Lung (tissue), 12 donors: ENCODE data around the gene CYSLTR1. TPM values are rescaled to one million over a fixed set of nuclear protein-coding genes. Genes with fewer than 3 reads are reported as not detected.

Source experiments
- ATAC-seq: fragments of 200-7000 bp; cut with Tn5 transposase; one replicate; pipeline ENCODE4 v1.9.1; 2020; ENCODE audit warnings: moderate number of reproducible peaks; ENCODE audit not compliant: insufficient read depth, low FRiP score
- DNase-seq, 3 donors: peaks; one replicate each; pipeline ENCODE4 v3.0.0-alpha.2; 2013 to 2017
- H3K27ac ChIP-seq, 2 donors: one replicate each; pipeline ENCODE4 v1.5.1; 2013; ENCODE audit warnings: mild to moderate bottlenecking in 2 of 2, moderate library complexity in 2 of 2, control low read depth in 1 of 2, inconsistent platforms in 1 of 2, low read depth in 1 of 2, low read length in 1 of 2
- H3K27me3 ChIP-seq, 3 donors: one replicate each; pipeline ENCODE4 v1.5.1; 2013; ENCODE audit warnings: low read length in 2 of 3; ENCODE audit not compliant: control insufficient read depth in 3 of 3, insufficient read depth in 3 of 3
- H3K36me3 ChIP-seq, 4 donors: one replicate each; pipeline ENCODE4 v1.5.1; 2013; ENCODE audit warnings: low read length in 4 of 4, mild to moderate bottlenecking in 1 of 4, moderate library complexity in 1 of 4; ENCODE audit not compliant: control insufficient read depth in 4 of 4, insufficient read depth in 4 of 4
- H3K4me1 ChIP-seq, 5 donors: one replicate each; pipeline ENCODE4 v1.5.1; 2013; ENCODE audit warnings: low read length in 5 of 5, mild to moderate bottlenecking in 2 of 5, moderate library complexity in 1 of 5; ENCODE audit not compliant: control insufficient read depth in 5 of 5, insufficient read depth in 5 of 5
- H3K4me3 ChIP-seq: one replicate; pipeline ENCODE4 v1.5.1; 2013; ENCODE audit warnings: mild to moderate bottlenecking, control low read depth, moderate library complexity
- H3K9ac ChIP-seq, 2 donors: one replicate each; pipeline ENCODE4 v1.5.1; 2013; ENCODE audit warnings: low read length in 2 of 2, control low read depth in 1 of 2; ENCODE audit not compliant: insufficient read depth in 1 of 2
- H3K9me3 ChIP-seq, 4 donors: one replicate each; pipeline ENCODE4 v1.5.1; 2013; ENCODE audit warnings: low read length in 3 of 4, mild to moderate bottlenecking in 1 of 4, moderate library complexity in 1 of 4; ENCODE audit not compliant: control insufficient read depth in 4 of 4, insufficient read depth in 3 of 4
- CTCF ChIP-seq: IDR thresholded peaks from 2 replicates; pipeline ENCODE4 v1.5.1; 2012; ENCODE audit warnings: mild to moderate bottlenecking; ENCODE audit errors: control extremely low read depth, extremely low read depth
- WGBS, 2 donors: extraction: QIAGEN DNeasy Blood & Tissue Kit; methylation state at CpG; one replicate each; pipeline ENCODE4 v1.1.7; 2013; 5-methylcytosine and 5-hydroxymethylcytosine counted together
- polyA plus RNA-seq, 2 donors: library from polyadenylated mRNA; stranded (reverse); fragments of 200-250 nt; gene quantifications; one replicate each; pipeline ENCODE4 v1.2.1, GENCODE V29; 2013
- total RNA-seq, 2 donors: library from RNA; depleted of rRNA in 1 of 2; stranded (reverse); fragments of >200 nt in 1 of 2; gene quantifications; one replicate each; pipeline ENCODE4 v1.2.1, GENCODE V29; 2014 to 2021
- donor health status: control.
- donor health status: control.
- donor health status: Bipolar disorder and iron deficiency.
- donor health status: healthy.
- donor health status: DM: yes; HTN: yes; CAD: no.

The CYSLTR1 gene
- total and polyA plus RNA-seq, 4 donors, result 1.8 to 5.4 (median 2.3) TPM

DNA sequence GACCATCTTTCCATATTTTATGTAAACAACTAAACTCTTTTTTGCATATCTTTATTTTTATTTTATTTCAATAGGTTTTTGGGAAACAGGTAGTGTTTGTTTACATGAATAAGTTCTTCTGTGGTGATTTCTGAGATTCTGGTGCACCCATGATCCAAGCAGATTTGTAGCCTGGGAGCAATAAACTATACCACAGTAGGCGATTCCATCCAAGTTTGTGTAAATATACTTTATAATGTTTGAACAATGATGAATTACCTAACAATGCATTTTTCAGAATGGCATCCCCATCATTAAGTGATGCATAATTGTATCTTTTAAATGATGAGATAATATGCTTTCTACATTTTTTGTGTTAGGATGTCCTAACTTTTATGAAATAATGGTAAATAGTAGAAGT is 39.2 kb upstream of the CYSLTR1 start:
- no peaks in the 10 kb centered on the region for H3K4me1 ChIP-seq
- no peak overlapping the region for H3K9ac ChIP-seq
- no peak for TF ChIP-seq CTCF
- H3K9me3 ChIP-seq, result no peaks in the 10 kb centered on the region
- DNase-seq, result no peak
- no peaks in the 10 kb centered on the region for H3K36me3 ChIP-seq
- no peaks in the 10 kb centered on the region for H3K27me3 ChIP-seq
- WGBS, 2 donors, result 71 to 77% methylated on average over 1 of the region's 1 CpG
- H3K4me3 ChIP-seq, result no peak overlapping the region
- no peak for ATAC-seq
- no peak overlapping the region for H3K27ac ChIP-seq

DNA sequence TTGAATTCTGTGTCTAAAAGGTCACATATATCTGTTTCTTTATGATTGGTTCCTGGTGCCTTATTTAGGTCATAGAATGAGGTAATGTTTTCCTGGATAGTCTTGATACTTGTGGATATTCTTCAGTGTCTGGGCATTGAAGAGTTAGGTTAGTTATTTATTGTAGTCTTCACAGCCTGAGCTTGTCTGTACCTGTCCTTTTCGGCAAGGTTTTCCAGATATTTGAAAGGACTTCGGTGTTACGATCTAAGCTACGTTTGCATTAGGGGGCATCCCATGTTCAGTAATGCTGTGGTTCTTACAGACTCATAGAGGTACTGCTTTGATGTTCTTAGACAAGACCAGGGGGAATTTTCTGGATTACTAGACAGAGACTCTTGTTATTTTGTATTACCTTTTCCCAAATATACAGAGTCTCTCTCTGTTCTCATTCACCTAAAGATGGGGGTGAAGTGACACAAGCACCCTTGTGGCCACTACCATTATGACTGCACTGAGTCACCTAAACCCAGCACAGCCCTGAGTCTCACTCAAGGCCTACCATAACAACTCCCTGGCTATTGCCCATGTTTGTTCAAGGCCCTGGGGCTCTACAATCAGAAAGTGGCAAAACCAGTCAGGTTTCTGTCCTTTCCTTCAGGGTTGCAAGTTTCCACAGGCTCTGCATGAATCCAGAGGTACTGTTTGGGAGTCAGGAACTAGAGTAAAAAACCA is 30.1 kb upstream of the CYSLTR1 start:
- Histone ChIP-seq H3K9me3 (no peaks in the 10 kb centered on the region), H3K36me3 (no peaks in the 10 kb centered on the region), H3K27me3 (no peaks in the 10 kb centered on the region), H3K4me3 (no peak overlapping the region), H3K27ac (no peak overlapping the region), H3K4me1 (no peaks in the 10 kb centered on the region), H3K9ac (no peak overlapping the region)
- no peak for TF ChIP-seq CTCF
- DNase-seq, result no peak
- WGBS, 2 donors, result 87 to 95% methylated on average over 4 of the region's 4 CpGs
- ATAC-seq, result no peak

- Histone ChIP-seq H3K27me3 (no peaks in the 10 kb centered on the region), H3K27ac (no peak overlapping the region), H3K4me1 (no peaks in the 10 kb centered on the region), H3K9me3 (no peaks in the 10 kb centered on the region), H3K4me3 (no peak overlapping the region), H3K9ac (no peak overlapping the region), H3K36me3 (no peaks in the 10 kb centered on the region)
- ATAC-seq (no peak), DNase-seq (no peak)
- no peak for TF ChIP-seq CTCF
Observed at GRCh38 chrX:78333521-78333920, 6.1 kb upstream of the CYSLTR1 start.

GRCh38 chrX:78331708-78332107 is 4.3 kb upstream of the CYSLTR1 start:
- Histone ChIP-seq H3K9ac (no peak overlapping the region), H3K27ac (no peak overlapping the region), H3K36me3 (no peaks in the 10 kb centered on the region), H3K4me3 (no peak overlapping the region), H3K4me1 (no peaks in the 10 kb centered on the region), H3K27me3 (no peaks in the 10 kb centered on the region), H3K9me3 (no peaks in the 10 kb centered on the region)
- DNase-seq, result no peak
- 20 to 38% methylated on average over 1 of the region's 1 CpG for WGBS, 2 donors
- TF ChIP-seq CTCF, result no peak
- no peak for ATAC-seq
